H1 (cell line): ENCODE measurements around the gene DNAH10. TPM values are rescaled to one million over a fixed set of nuclear protein-coding genes. Genes with fewer than 3 reads are reported as not detected.

Experiments
- CTCF ChIA-PET: fragments of 300-600 bp; sonication (Branson Sonifier 250); formaldehyde crosslinking; loops from one replicate; lab custom pipeline; 2021; ENCODE audit not compliant: partially characterized antibody; lab: Charles Lee
- POLR2A ChIA-PET: fragments of 300-600 bp; sonication (Branson Sonifier 250); formaldehyde crosslinking; loops from one replicate; lab custom pipeline; 2021; ENCODE audit warnings: inconsistent platforms; ENCODE audit not compliant: partially characterized antibody; lab: Charles Lee
- DNase-seq, 2 experiments: peaks; one replicate each; pipeline versions ENCODE4 v3.0.0 to v3.0.0-alpha.2; 2010 to 2022; ENCODE audit warnings: low spot score in 2 of 2, low read depth in 1 of 2, mixed read lengths in 1 of 2
- FAIRE-seq: peaks from 2 replicates; lab custom pipeline; 2011; peaks lifted over from hg19 to GRCh38; lab: Jason Lieb, UNC
- H2AFZ ChIP-seq: 2 replicates; pipeline ENCODE4 v1.8.1; 2012; ENCODE audit warnings: low read length, inconsistent platforms
- H2AK5ac ChIP-seq: 2 replicates; pipeline ENCODE4 v1.6.1; 2013; ENCODE audit warnings: low read depth, low read length
- H2BK120ac ChIP-seq: replicated peaks from 2 replicates; pipeline ENCODE3; 2013; ENCODE audit warnings: low read depth, low read length, inconsistent platforms
- H2BK12ac ChIP-seq: 2 replicates; pipeline ENCODE4 v1.6.1; 2013; ENCODE audit warnings: low read depth, low read length
- H2BK15ac ChIP-seq: 2 replicates; pipeline ENCODE4 v1.6.1; 2013; ENCODE audit warnings: low read length
- H2BK20ac ChIP-seq: 2 replicates; pipeline ENCODE4 v1.6.1; 2013; ENCODE audit warnings: low read length
- H2BK5ac ChIP-seq: 2 replicates; pipeline ENCODE4 v1.6.1; 2013; ENCODE audit warnings: low read depth, low read length
- H3K14ac ChIP-seq: 2 replicates; pipeline ENCODE4 v1.6.1; 2013; ENCODE audit warnings: inconsistent platforms; ENCODE audit not compliant: insufficient read length
- H3K18ac ChIP-seq: 2 replicates; pipeline ENCODE4 v1.6.1; 2013; ENCODE audit warnings: low read length; ENCODE audit errors: extremely low read depth
- H3K23ac ChIP-seq: 2 replicates; pipeline ENCODE4 v1.6.1; 2013; ENCODE audit warnings: inconsistent platforms; ENCODE audit not compliant: insufficient read length
- H3K23me2 ChIP-seq: 2 replicates; pipeline ENCODE4 v1.6.1; 2013; ENCODE audit warnings: low read depth, low read length
- H3K27ac ChIP-seq: 2 replicates; pipeline ENCODE4 v1.6.1; 2011; ENCODE audit warnings: low read depth, low read length, inconsistent platforms
- H3K27me3 ChIP-seq, 4 experiments: replicated peaks in 1 of 4; 1 replicate in 1 of 4; 2 replicates in 3 of 4; pipeline versions ENCODE4 v1.6.1 to v1.8.1; 2011 to 2013; ENCODE audit warnings: low read length in 3 of 4, mild to moderate bottlenecking in 3 of 4, inconsistent platforms in 2 of 4, mixed read lengths in 2 of 4, moderate library complexity in 1 of 4; ENCODE audit not compliant: control insufficient read depth in 3 of 4, insufficient read depth in 3 of 4; ENCODE audit errors: extremely low read depth in 1 of 4
- H3K36me3 ChIP-seq, 4 experiments: 2 replicates each; pipeline versions ENCODE4 v1.6.1 to v1.8.1; 2011 to 2013; ENCODE audit warnings: mild to moderate bottlenecking in 4 of 4, low read length in 3 of 4, moderate library complexity in 2 of 4, control low read depth in 1 of 4, inconsistent platforms in 1 of 4; ENCODE audit not compliant: insufficient read depth in 4 of 4, control insufficient read depth in 2 of 4
- H3K4ac ChIP-seq: replicated peaks from 2 replicates; pipeline ENCODE3; 2013; ENCODE audit warnings: low read length, low read depth, mixed read lengths, inconsistent platforms; ENCODE audit not compliant: insufficient read length
- H3K4me1 ChIP-seq, 4 experiments: replicated peaks in 1 of 4; 1 replicate in 1 of 4; 2 replicates in 3 of 4; pipeline versions ENCODE4 v1.6.1 to v1.8.1; 2011 to 2013; ENCODE audit warnings: low read length in 3 of 4, inconsistent platforms in 2 of 4, mixed read lengths in 1 of 4; ENCODE audit not compliant: insufficient read depth in 4 of 4, control insufficient read depth in 3 of 4
- H3K4me2 ChIP-seq, 2 experiments: 2 replicates each; pipeline versions ENCODE4 v1.6.1 to v1.8.1; 2011 to 2013; ENCODE audit warnings: low read depth in 2 of 2, low read length in 2 of 2, control low read depth in 1 of 2, inconsistent platforms in 1 of 2, mild to moderate bottlenecking in 1 of 2; ENCODE audit not compliant: insufficient read depth in 1 of 2
- H3K4me3 ChIP-seq, 4 experiments: fragments of 200-600, 300-600 bp in 1 of 4; sonication (generic), shearing (Covaris generic), sonication (Bioruptor Twin) in 1 of 4; 2 replicates each; pipeline versions ENCODE4 v1.5.1 to v1.8.1; 2011 to 2016; ENCODE audit warnings: low read length in 4 of 4, low read depth in 3 of 4, control low read depth in 2 of 4, inconsistent platforms in 2 of 4, mild to moderate bottlenecking in 2 of 4, mixed read lengths in 1 of 4, moderate library complexity in 1 of 4; ENCODE audit not compliant: insufficient read depth in 2 of 4; ENCODE audit errors: extremely low read depth in 1 of 4
- H3K56ac ChIP-seq: replicated peaks from 2 replicates; pipeline ENCODE3; 2013; ENCODE audit warnings: low read depth, mild to moderate bottlenecking, mixed read lengths, low read length, inconsistent platforms; ENCODE audit not compliant: insufficient read length
- H3K79me1 ChIP-seq: 2 replicates; pipeline ENCODE4 v1.6.1; 2013; ENCODE audit warnings: low read depth, low read length, control low read depth
- H3K79me2 ChIP-seq, 2 experiments: 2 replicates each; pipeline versions ENCODE4 v1.6.1 to v1.8.1; 2012 to 2013; ENCODE audit warnings: low read length in 2 of 2, mild to moderate bottlenecking in 2 of 2, inconsistent platforms in 1 of 2; ENCODE audit not compliant: insufficient read depth in 2 of 2, control insufficient read depth in 1 of 2
- H3K9ac ChIP-seq, 4 experiments: replicated peaks in 1 of 4; 1 replicate in 1 of 4; 2 replicates in 3 of 4; pipeline versions ENCODE4 v1.6.1 to v1.8.1; 2011 to 2013; ENCODE audit warnings: low read depth in 3 of 4, low read length in 3 of 4, control low read depth in 2 of 4, mild to moderate bottlenecking in 2 of 4, moderate library complexity in 2 of 4, inconsistent platforms in 1 of 4; ENCODE audit errors: extremely low read depth in 1 of 4
- H3K9me3 ChIP-seq, 2 experiments: 2 replicates each; pipeline versions ENCODE4 v1.6.1 to v1.8.1; 2012 to 2013; ENCODE audit warnings: mild to moderate bottlenecking in 2 of 2, moderate library complexity in 2 of 2, control low read depth in 1 of 2, inconsistent platforms in 1 of 2, low read depth in 1 of 2, low read length in 1 of 2, mixed read lengths in 1 of 2; ENCODE audit not compliant: insufficient read depth in 2 of 2
- H4K20me1 ChIP-seq, 2 experiments: replicated peaks in 1 of 2; 2 replicates each; pipeline versions ENCODE3 to v1.8.1; 2011 to 2013; ENCODE audit warnings: inconsistent platforms in 2 of 2, low read length in 2 of 2, mild to moderate bottlenecking in 1 of 2; ENCODE audit not compliant: insufficient read depth in 2 of 2, control insufficient read depth in 1 of 2
- H4K5ac ChIP-seq: 2 replicates; pipeline ENCODE4 v1.6.1; 2013; ENCODE audit warnings: low read length, low read depth, mixed read lengths, inconsistent platforms; ENCODE audit not compliant: insufficient read length
- H4K8ac ChIP-seq: 2 replicates; pipeline ENCODE4 v1.8.0; 2013; ENCODE audit warnings: mild to moderate bottlenecking, moderate library complexity, low read length, inconsistent platforms; ENCODE audit not compliant: insufficient read depth; ENCODE audit errors: extremely low read depth
- H4K91ac ChIP-seq: replicated peaks from 2 replicates; pipeline ENCODE3; 2013; ENCODE audit warnings: low read length, mixed read lengths, inconsistent platforms; ENCODE audit not compliant: insufficient read length
- CHD2 ChIP-seq: IDR thresholded peaks from 2 replicates; pipeline ENCODE4 v1.6.1; 2012; ENCODE audit warnings: low read length, improper control_type of control experiment
- GABPA ChIP-seq: IDR thresholded peaks from 2 replicates; pipeline ENCODE4 v1.6.1; 2011; ENCODE audit warnings: mild to moderate bottlenecking, low read length, moderate library complexity, borderline replicate concordance; ENCODE audit not compliant: insufficient read depth
- RFX5 ChIP-seq: IDR thresholded peaks from 2 replicates; pipeline ENCODE4 v1.6.1; 2011; ENCODE audit warnings: low read depth, low read length, improper control_type of control experiment, borderline replicate concordance
- SIN3A ChIP-seq, 2 experiments: IDR thresholded peaks in 1 of 2; conservative IDR thresholded peaks in 1 of 2; 2 replicates each; pipeline ENCODE4 v1.6.1; 2011 to 2012; ENCODE audit warnings: low read length in 2 of 2, improper control_type of control experiment in 1 of 2, low read depth in 1 of 2, mild to moderate bottlenecking in 1 of 2
- WGBS, 2 experiments: shearing (Covaris generic) in 1 of 2; methylation state at CpG; one replicate each; pipeline versions ENCODE4 v1.1.6 to v1.1.7; 2013 to 2015; ENCODE audit warnings: low lambda C conversion rate in 2 of 2, mixed read lengths in 2 of 2, inconsistent platforms in 1 of 2, low coverage in 1 of 2, missing lambda C conversion rate in 1 of 2; ENCODE audit not compliant: insufficient replicate concordance in 2 of 2, insufficient coverage in 1 of 2, insufficient read length in 1 of 2; ENCODE audit errors: extremely low coverage in 1 of 2, missing lambda C conversion rate in 1 of 2; 5-methylcytosine and 5-hydroxymethylcytosine counted together
- polyA plus RNA-seq, 7 experiments: library from polyadenylated mRNA; depleted of rRNA in 3 of 7; stranded (reverse) in 5 of 7; unstranded in 2 of 7; fragments of >200 nt in 5 of 7; fragments of 200-250 nt in 2 of 7; gene quantifications; 1 replicate in 5 of 7; 2 replicates in 1 of 7; 4 replicates in 1 of 7; pipeline versions ENCODE4 v1.2.1 to v1.2.3, GENCODE V29; 2011 to 2013; ENCODE audit warnings: missing spikeins in 2 of 7, mixed read lengths in 2 of 7
- total RNA-seq: library from RNA; stranded (reverse); fragmentation: NEBNext Ultra II Directional; extraction: Animal tissue kit (Norgen Biotek cat#: 25700); gene quantifications from 2 replicates; pipeline ENCODE4 v1.2.1, GENCODE V29; 2021

DNAH10 gene
- total and polyA plus RNA-seq, 2 of the 8 experiments (the other 6 are each of a cell fraction or from before 2014, with no cell fraction given) = 0.02 to 0.24 TPM

DNA sequence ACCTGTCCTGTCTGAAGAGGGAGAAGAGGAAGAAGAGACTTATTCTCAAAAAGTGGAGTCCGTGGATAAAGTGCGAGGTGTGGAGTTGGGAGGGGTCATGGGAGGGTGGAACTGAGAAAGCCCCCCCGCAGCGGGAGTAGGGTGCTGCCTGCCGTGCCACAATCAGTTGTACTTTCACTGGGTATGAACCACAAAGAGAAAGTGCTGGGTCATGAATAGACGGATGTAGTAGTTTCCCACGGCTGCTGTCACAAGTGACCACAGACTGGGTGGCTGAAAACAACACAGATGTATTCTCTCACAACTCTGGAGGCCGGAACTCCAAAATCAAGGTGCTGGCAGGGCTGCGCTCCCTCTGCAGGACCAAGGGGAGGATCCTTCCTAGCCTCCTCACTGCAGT is 5.5 kb downstream of the DNAH10 start:
- Histone ChIP-seq H3K27ac (no peak overlapping the region), H2BK12ac (no peak overlapping the region), H3K4me3 (no peak overlapping the region), H3K36me3 (no peaks in the 10 kb centered on the region), H4K91ac (no peak overlapping the region), H2AFZ (no peak overlapping the region), H3K23me2 (peaks cover 5% of the 10 kb centered on the region), H3K4me2 (no peak overlapping the region), H2BK20ac (no peak overlapping the region), H3K4me1 (peaks cover 0 to 3% (median 2%) of the 10 kb centered on the region in 4 experiments; a peak in 2 of 7 replicates), H2BK120ac (no peak overlapping the region), H3K4ac (no peak overlapping the region), H2BK5ac (no peak overlapping the region), H2AK5ac (no peak overlapping the region), H3K79me2 (no peaks in the 10 kb centered on the region), H3K27me3 (peaks cover 0 to 5% (median 1%) of the 10 kb centered on the region in 4 experiments; a peak in 2 of 7 replicates), H4K8ac (no peak overlapping the region), H3K23ac (no peak overlapping the region), H2BK15ac (no peak overlapping the region), H3K18ac (no peak overlapping the region), H4K20me1 (no peaks in the 10 kb centered on the region), H3K9me3 (no peaks in the 10 kb centered on the region), H3K56ac (no peak overlapping the region), H3K79me1 (no peaks in the 10 kb centered on the region), H4K5ac (no peak overlapping the region), H3K9ac (no peak overlapping the region), H3K14ac (no peak overlapping the region)
- 83% methylated on average over 9 of the region's 9 CpGs; no CpG with 5 or more reads in 1 of the 2 experiments for WGBS, 2 experiments
- no peak for FAIRE-seq
- POLR2A ChIA-PET = no interaction called here
- DNase-seq = no peak
- no peak for TF ChIP-seq SIN3A (conservative IDR thresholded peaks at IDR 0.05 in 1 of 2, IDR thresholded peaks at IDR 0.05 in 1 of 2; ENCODE audit: low read depth in 1 of 2, low read length in 2 of 2)
- no peak for TF ChIP-seq RFX5
- TF ChIP-seq CHD2 = no peak
- no peak for TF ChIP-seq GABPA
- CTCF ChIA-PET = interaction anchor here (1.1 to 1.2 kb wide), 2 partner anchors 20 to 171 kb away, joined by 3 read pairs; no protein-coding TSS in a partner anchor
